Stomach (tissue), 4 donors: ENCODE results near the gene JSRP1.

Source experiments
- EP300 ChIP-seq: sonication (generic); formaldehyde crosslinking; IDR thresholded peaks from one replicate; pipeline ENCODE4 v1.6.1; 2017; ENCODE audit warnings: antibody characterized with exemption
- POLR2A ChIP-seq, 4 donors: fragments of 450-650 bp; IDR thresholded peaks; one replicate each; pipeline ENCODE4 v1.6.1; 2016; ENCODE audit warnings: antibody characterized with exemption in 4 of 4, control low read depth in 2 of 4, mild to moderate bottlenecking in 1 of 4, moderate library complexity in 1 of 4
- POLR2AphosphoS5 ChIP-seq, 3 donors: sonication (generic); formaldehyde crosslinking; IDR thresholded peaks; one replicate each; pipeline ENCODE4 v1.6.1; 2016; ENCODE audit warnings: antibody characterized with exemption in 3 of 3
- TF ChIP-seq, protein P1 (sequence below), 7 experiments: fragments of 450-650 bp in 4 of 7; fragments of 200-600 bp in 3 of 7; sonication (generic) in 3 of 7; IDR thresholded peaks; one replicate each; pipeline ENCODE4 v1.5.1; 2016 to 2019; ENCODE audit warnings: antibody characterized with exemption in 7 of 7, control low read depth in 2 of 7, mild to moderate bottlenecking in 1 of 7

DNA sequence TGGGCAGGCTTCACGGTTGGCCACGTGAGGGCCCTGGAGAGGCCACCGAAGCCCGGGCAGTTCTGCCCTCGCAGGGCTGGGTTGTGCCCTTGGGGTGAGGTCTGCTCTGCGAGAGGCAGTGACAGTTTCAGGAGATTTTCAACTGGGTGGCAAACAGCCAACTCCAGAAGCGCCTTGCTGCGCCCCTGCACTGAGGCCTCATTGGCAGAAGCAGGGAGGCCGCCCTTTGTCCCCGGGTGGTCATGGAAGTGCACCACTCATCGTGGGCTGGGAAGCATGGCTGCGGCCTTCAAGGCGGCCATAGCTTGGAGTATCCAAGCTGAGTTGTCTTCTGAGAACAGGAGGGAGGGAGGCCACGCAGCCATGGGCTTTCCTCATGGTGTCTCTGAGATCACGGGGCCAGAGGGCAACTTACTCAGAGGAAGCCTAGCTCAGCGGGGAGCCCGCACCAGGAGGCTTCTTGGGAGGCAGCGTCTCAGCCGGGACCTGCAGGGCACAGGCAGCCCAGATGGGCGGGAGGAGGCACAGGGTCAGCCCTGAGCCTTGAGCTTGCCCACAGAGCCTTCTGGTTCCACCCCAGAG is 34.9 kb downstream of the JSRP1 start:
- TF ChIP-seq POLR2A (IDR thresholded peaks at IDR 0.05) (no peak), EP300 (no peak), POLR2AphosphoS5 (IDR thresholded peaks at IDR 0.05) (no peak)
- TF ChIP-seq, protein P1, sequence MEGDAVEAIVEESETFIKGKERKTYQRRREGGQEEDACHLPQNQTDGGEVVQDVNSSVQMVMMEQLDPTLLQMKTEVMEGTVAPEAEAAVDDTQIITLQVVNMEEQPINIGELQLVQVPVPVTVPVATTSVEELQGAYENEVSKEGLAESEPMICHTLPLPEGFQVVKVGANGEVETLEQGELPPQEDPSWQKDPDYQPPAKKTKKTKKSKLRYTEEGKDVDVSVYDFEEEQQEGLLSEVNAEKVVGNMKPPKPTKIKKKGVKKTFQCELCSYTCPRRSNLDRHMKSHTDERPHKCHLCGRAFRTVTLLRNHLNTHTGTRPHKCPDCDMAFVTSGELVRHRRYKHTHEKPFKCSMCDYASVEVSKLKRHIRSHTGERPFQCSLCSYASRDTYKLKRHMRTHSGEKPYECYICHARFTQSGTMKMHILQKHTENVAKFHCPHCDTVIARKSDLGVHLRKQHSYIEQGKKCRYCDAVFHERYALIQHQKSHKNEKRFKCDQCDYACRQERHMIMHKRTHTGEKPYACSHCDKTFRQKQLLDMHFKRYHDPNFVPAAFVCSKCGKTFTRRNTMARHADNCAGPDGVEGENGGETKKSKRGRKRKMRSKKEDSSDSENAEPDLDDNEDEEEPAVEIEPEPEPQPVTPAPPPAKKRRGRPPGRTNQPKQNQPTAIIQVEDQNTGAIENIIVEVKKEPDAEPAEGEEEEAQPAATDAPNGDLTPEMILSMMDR (IDR thresholded peaks at IDR 0.05): no peak
